HepG2 (cell line): ENCODE data around the gene RTEL1. TPM values are rescaled to one million over a fixed set of nuclear protein-coding genes. Genes with fewer than 3 reads are reported as not detected.

Experiments used
- ARNT ChIP-seq: fragments of 450-650 bp; IDR thresholded peaks from 2 replicates; pipeline ENCODE4 v1.6.1; 2017
- ATF7 ChIP-seq, 2 experiments: fragments of 450-650 bp in 1 of 2; sonication (generic) in 1 of 2; formaldehyde crosslinking in 1 of 2; IDR thresholded peaks; 2 replicates each; pipeline versions ENCODE4 v1.4.0 to v1.6.1; 2016 to 2020; ENCODE audit warnings: antibody characterized with exemption in 1 of 2, mild to moderate bottlenecking in 1 of 2, missing genetic modification reagents in 1 of 2
- ATM ChIP-seq: fragments of 450-650 bp; IDR thresholded peaks from 2 replicates; pipeline ENCODE4 v1.7.1; 2017; ENCODE audit warnings: mild to moderate bottlenecking, borderline replicate concordance
- CHD4 ChIP-seq: fragments of 200-600 bp; sonication (generic); IDR thresholded peaks from 2 replicates; pipeline ENCODE4 v1.7.0; 2017; ENCODE audit warnings: mild to moderate bottlenecking, low read length, borderline replicate concordance
- FOXA1 ChIP-seq, 2 experiments: fragments of 450-650 bp in 1 of 2; sonication (generic) in 1 of 2; formaldehyde crosslinking in 1 of 2; IDR thresholded peaks; 2 replicates each; pipeline versions ENCODE4 v1.4.0 to v1.6.1; 2016 to 2020; ENCODE audit warnings: missing genetic modification reagents in 1 of 2
- FOXK2 ChIP-seq: fragments of 450-650 bp; IDR thresholded peaks from 2 replicates; pipeline ENCODE4 v1.6.1; 2016
- IRF2 ChIP-seq: IDR thresholded peaks from 2 replicates; pipeline ENCODE4 v1.6.1; 2018; ENCODE audit warnings: missing genetic modification reagents, missing compliant biosample characterization
- NBN ChIP-seq: fragments of 450-650 bp; conservative IDR thresholded peaks from 2 replicates; pipeline ENCODE4 v1.6.1; 2017
- PATZ1 ChIP-seq: sonication (generic); formaldehyde crosslinking; IDR thresholded peaks from 2 replicates; pipeline ENCODE4 v1.4.0; 2020; ENCODE audit warnings: missing genetic modification reagents
- RAD51 ChIP-seq: fragments of 450-650 bp; IDR thresholded peaks from 2 replicates; pipeline ENCODE4 v1.6.1; 2016; ENCODE audit warnings: borderline replicate concordance
- SRSF9 ChIP-seq: fragments of 200-400 bp; formaldehyde crosslinking; IDR thresholded peaks from 2 replicates; pipeline ENCODE4 v1.6.1; 2018; ENCODE audit warnings: borderline replicate concordance, mild to moderate bottlenecking, low read depth, low read length; ENCODE audit not compliant: insufficient read depth, poor library complexity, severe bottlenecking
- ZFP37 ChIP-seq: sonication (generic); formaldehyde crosslinking; IDR thresholded peaks from 2 replicates; pipeline ENCODE4 v1.4.0; 2020; ENCODE audit warnings: missing genetic modification reagents, borderline replicate concordance
- ZNF281 ChIP-seq: sonication (generic); formaldehyde crosslinking; IDR thresholded peaks from 2 replicates; pipeline ENCODE4 v1.4.0; 2020; ENCODE audit warnings: missing genetic modification reagents, borderline replicate concordance
- ZNF646 ChIP-seq: sonication (generic); formaldehyde crosslinking; IDR thresholded peaks from 2 replicates; pipeline ENCODE4 v1.9.0; 2021; ENCODE audit warnings: mild to moderate bottlenecking, missing genetic modification reagents
- polyA plus RNA-seq, 8 experiments: library from polyadenylated mRNA; depleted of rRNA in 3 of 8; stranded (reverse) in 7 of 8; unstranded in 1 of 8; fragments of >200 nt; fragmentation: Illumina TruSeq in 4 of 8; extraction: Trizol in 4 of 8; gene quantifications; 2 replicates each; pipeline versions ENCODE4 v1.2.1 to v1.2.3, GENCODE V29; 2011 to 2016; ENCODE audit warnings: low read depth in 4 of 8, missing spikeins in 1 of 8, mixed read lengths in 1 of 8; ENCODE audit not compliant: insufficient read depth in 1 of 8
- total RNA-seq, 5 experiments: library from RNA; depleted of rRNA; stranded (reverse); fragments of >200 nt; fragmentation: Illumina TruSeq; extraction: Trizol; gene quantifications; 2 replicates each; pipeline ENCODE4 v1.2.3, GENCODE V29; 2016; ENCODE audit warnings: low read depth in 1 of 5

RTEL1 gene
- total and polyA plus RNA-seq, 2 of the 13 experiments (the other 11 are each of a cell fraction or from before 2014, with no cell fraction given), result 21.8 to 36.4 TPM

GRCh38 chr20:63731410-63731809, 73.3 kb downstream of the RTEL1 start (continued):
- TF ChIP-seq ZNF646 (peak; percentile 78), ARNT (0 out of 2 replicates have a peak, but pooled peaks have one; percentile 84), FOXA1 (IDR thresholded peaks at IDR 0.05) (peak; percentile 62), FOXA1 (CRISPR knock-in tag; IDR thresholded peaks at IDR 0.05) (no peak), ATF7 (IDR thresholded peaks at IDR 0.05) (peak; percentile 25; the same call in 1 of the 2 replicates), ATF7 (CRISPR knock-in tag; IDR thresholded peaks at IDR 0.05) (no peak), ATM (peak; percentile 48; the same call in 1 of the 2 replicates), SRSF9 (no peak), IRF2 (no peak), RAD51 (peak; percentile 38; the same call in 1 of the 2 replicates), PATZ1 (CRISPR knock-in tag) (no peak), FOXK2 (peak; percentile 38; the same call in 1 of the 2 replicates), NBN (peak; percentile 74; the same call in 1 of the 2 replicates), ZFP37 (CRISPR knock-in tag) (no peak), ZNF281 (no peak), CHD4 (no peak)
